NCI-H2029 (cell line): ENCODE data around the gene UNC5B.

Experiments
- DNase-seq: peaks from one replicate; lab custom pipeline; 2025; lab: John Stamatoyannopoulos, UW

Gene UNC5B

DNA sequence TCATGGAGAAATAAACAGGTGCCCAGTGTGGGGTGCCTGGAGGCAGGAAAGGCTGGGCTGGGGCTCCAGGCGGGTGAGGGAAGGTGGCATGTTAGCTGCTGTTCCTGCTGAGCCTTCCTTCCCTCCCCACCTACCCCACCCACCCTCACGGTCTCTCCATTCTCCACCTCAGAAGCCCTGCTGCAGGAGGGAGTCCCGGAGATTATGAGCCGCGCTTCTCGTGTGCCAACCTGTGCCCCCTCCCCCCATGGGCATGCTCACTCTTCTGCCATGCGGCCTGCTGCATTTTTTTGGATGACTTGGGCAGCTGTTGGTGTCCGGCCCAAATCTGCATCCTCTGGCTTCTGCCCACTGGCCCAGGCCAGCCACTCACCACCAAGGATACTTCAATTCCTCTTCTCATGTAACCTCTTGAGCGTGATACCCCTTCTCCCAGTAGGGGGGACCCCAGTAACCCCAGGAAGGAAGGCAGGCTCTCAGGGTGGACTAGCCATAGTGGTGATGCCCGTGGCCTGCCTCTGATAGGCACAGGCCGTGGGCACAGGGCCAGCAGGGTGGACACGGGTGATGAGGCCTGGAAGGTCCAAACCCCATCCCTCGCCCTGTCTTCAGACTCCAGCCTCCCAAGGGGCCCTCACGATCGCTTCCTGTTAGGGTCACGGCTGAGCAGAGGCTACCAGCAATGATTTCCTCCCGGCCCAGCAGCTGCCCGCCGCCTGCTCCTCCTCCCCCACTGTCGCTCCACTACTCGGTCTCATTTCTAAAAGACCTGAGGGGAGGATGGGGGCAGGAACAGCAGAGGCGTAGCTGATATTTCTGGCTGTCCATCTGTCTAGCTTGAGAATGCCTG, 27.8 kb downstream of the UNC5B start:
- no peak for DNase-seq

DNA sequence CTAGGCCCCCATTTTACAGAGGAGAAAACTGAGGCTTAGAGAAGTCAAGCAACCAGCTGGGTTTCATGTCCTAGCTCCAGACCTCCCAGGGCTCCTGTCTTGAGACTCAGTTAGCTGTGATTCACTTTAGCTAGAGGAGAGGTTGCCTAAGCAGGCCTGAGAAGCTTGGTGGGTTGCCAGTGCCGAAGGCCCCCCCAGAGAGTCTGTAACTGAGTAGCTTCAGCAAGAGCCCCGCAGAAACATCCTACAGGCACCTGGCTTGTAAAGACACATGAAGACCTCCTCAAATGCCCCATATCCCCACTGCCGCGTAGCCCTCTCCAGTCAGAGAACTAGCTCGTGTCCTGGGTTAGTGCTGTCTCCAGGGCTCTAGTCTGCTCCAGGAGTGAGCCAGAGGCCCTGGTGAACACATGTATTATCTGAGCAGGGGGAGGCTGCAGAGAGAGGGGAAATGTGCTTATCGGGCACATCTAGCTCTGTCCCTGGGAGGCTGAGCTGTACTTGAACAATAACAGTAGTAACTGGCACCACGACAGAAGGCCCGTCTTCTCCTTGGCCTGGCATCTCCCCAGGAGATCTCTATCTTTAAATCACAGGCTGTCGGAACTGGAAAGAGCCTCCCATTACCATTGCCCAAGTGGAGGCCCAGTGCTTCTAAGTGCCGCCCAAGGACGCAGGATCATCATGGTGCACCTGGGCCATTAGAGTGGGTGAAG, 28.9 kb downstream of the UNC5B start:
- no peak for DNase-seq

DNA sequence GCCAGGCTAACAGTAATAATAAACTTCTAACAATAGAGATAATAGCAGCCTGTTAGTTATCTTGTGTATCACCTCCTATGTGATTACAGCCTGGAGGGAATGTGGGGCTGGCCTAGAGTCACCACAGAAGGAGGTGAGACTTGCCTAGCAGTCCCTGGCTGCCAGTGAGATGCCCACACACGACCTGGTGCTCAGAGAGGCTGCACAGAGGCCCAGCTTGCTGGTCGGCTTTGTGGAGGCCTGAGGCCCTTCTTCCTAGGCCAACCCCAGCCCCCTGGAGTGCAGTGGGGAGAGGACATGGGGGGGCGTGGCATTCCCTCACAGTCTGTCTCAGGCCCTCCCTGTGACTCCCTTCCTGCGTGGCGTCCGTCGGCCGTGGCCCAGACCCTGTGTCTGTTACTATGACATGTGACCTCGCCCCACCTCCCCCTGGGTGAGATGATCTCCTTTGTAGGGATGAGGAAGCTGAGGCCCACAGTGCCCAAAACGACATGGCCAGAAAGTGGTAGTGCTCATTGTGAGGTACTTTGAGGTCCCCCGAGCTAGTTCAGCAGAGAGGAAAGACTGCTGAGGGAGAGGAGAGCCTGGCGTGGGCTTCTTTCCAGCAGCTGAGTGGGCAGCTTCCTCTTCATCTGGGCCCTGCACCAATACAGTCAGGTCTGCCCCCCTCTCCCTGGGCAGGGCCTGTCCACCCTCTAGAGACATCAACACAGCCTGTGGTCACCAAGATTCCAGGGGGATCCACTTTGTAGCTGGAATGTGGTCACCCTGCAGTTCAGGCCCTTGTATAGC, 29.7 kb downstream of the UNC5B start:
- DNase-seq, result no peak

DNA sequence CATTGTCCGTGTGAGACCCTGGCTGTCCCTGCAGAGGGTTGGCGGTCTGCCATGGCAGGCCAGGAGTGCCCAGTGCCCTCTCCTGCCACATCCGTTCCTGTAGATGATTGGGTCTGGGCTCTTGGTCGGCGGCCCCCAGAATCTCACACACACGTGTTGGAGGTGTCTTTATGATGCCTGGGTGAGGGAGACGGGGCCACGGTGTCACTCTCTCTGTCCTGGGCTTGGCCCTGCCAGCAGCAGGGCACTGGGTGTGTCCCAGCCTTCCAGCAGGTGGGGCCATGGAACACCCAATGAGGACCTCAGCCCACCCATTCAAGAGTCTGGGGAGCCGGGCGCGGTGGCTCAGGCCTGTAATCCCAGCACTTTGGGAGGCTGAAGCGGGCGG, 30.2 kb downstream of the UNC5B start:
- no peak for DNase-seq

DNA sequence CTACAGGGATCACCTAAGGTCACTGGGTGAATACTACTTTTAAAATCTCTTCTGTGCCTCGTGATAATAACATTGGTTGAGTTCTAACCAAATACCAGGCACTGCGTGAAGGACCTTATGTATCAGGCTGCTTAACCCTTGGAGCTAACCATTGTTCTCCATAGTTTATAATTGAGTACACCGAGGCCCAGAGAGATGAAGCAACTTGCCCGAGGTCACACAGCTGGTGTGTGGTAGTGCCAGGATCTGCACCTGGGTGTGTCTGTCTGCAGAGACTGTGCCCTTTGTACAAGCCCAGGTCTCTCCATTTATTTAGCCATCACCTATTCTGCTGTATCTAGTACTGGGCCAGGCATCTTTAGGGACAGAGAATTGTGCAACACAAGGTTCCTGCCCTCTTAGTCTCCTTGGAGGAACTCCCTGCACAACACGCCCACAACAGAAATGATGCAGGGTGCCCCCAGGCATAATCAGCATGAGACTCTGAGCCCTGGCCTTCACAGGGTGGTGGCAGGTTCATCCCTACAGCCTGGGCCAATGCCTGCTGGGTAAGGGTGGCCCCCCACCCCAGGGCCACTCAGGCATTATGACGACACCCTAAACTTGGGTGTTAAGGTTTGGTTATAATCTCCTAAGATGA, 31.5 kb downstream of the UNC5B start:
- no peak for DNase-seq

DNA sequence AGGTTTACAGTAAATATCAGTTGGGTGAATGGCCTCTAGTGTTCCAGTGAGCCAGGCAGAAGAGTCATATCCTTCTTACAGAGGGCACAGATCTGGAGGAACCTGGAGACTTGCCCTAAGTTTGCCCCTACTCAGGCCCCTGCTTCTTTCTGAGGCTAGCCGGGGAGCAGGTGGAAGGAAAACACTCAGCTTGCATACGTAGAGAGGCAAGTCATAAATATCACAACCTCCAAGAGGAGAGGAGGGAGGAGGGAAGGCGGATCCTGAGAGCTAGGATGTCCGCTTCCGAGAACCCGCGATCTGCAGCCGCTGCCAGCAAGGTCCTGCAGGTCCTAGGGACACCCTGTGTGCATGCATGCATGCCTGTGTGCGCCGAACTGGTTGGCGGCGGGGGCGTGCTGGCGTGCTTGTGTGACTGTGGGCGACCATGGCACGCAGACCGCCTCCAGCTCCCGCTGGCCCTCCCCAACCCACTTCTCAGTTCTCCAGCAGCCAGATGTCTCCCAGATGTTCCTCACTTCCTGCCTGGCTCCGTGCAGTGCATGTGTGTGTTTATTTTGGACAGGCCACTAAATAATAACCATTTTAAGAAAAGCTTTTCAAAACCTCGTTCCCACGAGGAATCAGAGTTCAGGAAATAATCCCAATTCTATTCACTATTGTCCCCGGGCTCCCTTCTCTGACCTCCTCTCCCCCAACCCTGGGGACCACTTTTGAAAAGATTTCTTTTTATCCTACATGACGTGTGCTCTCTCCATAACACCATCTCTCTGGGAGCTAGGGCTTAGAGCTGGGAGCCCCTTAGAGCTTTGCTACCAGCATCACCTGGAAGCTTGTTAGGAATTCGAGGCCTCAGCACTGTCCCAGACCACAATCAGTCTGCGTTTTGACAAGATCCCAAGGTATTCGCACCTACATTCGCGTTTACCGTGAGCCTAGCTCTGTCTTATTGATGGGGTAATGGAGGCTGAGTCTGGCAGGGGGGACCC, 32.4 kb downstream of the UNC5B start:
- peak; percentile 23 for DNase-seq

DNA sequence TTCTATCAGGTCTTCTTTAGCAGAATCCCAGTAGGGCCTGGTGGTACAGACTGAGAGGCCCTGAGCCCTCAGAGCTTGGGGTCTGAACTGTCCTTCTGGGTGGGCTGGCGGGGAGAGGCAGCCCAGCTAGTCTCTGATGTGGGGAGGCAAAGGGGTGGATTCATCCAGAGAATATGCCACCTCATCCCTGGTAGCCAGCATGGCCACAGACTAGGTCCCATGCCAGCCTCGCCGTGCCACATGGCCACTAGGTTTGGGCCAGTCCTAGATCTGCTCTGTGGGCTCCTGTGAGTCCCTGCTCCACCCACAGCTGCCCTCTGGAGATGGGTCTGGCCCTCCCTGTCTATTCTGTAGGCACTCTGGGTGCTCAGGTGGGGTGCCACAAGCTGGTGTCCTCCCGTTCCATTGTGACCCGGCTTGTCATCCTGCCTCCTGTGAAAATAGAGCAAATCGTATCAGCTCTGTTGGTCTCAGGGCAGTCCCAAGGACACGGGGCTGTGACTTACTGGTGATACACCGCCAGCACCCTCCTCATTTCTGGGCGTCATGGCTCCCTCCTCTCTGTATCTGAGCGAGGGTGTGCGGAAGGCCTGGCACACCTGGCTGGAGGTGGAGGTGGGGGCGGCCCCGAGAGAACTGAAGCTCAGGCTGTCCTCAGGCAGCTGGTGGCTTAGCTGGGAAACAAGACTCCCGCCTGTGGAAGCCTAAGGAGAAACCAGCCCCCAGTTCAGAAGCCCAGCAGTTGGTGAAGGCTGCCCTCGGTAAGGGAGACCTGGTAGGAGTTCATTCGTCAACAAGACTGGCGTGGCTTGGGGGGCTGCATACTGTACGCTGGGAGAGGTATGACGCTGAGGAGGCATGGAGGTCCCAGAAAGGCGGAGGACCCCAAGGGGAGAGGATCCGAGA, 33.3 kb downstream of the UNC5B start:
- no peak for DNase-seq

DNA sequence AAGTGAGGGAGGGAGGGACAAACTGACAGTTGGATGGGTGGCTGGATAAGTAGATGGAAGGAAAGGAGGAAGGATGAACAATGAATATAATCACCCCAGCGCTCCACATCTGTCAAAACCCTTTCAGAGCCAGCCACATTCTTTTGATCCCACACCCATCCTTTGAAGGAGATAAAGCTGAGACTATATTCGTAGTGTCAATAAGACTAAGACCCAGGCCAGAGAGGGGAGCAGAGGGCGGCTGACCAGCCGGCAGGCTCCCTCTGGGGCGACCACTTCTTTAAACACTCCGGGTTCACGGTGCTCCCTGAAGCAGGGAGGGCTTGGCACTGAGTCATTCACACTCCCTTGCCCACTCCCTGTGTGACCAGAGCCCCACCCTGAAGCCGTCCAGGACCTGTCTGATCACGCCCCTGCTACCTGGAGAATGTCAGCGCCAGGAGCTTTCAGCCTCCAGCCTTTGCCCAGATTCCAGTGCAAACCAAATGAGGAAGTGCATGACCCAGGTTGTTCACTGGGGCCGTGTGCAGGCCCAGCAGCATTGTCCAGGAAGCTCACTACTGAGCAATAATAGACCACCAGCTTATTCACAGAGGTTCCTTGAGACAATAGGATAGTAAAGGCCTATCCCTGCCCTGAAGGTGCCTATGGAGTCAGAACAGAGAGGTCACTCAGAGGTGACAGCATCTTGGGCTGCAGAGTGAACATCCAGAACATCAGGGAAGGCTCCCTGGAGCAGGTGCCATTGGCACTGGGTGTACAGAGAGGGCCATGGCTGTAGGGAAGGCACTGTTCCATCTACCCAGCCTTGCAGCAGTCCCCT, 34.4 kb downstream of the UNC5B start:
- DNase-seq, result no peak

DNA sequence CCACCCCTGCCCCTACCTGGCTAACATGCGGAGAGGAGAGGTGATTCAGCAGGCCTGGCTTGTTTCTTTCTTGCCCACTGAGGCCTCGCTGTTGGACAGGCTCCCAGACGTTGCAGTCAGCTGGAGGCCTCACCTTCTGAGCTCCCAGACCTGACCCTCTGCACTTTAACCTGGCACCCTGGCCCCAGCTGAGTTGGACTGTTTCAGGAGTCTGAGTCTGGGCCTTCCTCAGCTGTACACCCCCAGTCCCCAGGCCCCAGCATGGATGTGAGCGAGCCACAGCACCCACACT, 35.0 kb downstream of the UNC5B start:
- no peak for DNase-seq

DNA sequence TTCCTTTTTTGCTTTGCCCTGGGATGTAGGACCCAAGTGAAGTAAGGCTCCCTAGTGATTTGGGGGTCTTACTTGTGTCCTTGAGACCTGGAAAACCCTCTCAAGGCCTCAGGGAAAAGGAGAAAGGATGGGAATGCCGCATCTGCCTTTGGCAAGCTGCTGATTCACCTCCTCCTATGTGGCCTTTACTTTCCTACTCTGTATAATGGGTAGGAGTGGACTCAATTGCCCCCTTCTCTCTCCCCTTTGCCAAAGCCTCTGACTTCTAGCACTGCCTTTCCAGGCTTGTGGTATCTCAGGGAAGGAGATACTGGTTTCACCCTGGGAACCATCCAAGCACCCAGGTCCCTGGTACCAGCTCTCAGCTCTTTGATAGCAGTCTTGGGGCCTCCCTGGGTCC, 35.4 kb downstream of the UNC5B start:
- no peak for DNase-seq

DNA sequence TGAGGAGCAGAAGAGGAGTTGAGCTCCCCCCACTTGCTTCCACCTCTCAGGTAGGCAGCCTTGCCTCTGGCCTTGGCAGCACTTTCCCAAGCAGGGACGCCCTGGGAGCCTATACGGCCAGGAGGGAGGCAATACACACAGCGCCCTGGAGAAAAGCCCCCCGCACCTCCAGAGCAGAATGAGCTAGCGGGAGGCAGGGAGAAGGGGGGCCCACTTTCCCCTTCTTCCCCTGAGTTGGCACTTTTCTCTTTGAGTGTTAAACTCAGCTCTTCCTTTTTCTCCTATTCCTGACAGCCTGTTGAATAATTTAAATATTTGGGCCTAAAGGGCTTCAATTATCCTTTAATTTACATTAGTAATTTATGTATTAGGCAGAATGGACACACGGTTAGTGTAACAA, 35.8 kb downstream of the UNC5B start:
- no peak for DNase-seq

DNA sequence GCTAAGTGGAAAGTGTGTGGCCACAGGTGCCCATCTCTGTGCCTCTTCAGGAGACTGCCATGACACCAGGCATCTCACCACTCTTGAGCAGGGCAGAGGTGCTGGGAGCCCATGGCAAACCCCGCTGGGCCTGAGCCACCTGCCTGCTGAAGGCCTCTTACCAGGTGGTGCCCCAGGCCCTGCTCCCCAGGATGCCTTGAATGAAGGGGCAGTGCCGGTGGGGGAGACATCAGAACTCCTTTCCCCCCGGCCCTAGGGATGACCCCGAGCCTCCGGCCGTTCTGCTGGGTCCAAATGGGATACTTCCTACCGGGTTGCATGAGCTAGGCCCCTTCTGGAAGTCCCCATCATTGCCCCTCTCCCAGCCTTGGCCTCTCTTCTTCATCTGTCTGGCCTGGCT, 37.6 kb downstream of the UNC5B start:
- no peak for DNase-seq

DNA sequence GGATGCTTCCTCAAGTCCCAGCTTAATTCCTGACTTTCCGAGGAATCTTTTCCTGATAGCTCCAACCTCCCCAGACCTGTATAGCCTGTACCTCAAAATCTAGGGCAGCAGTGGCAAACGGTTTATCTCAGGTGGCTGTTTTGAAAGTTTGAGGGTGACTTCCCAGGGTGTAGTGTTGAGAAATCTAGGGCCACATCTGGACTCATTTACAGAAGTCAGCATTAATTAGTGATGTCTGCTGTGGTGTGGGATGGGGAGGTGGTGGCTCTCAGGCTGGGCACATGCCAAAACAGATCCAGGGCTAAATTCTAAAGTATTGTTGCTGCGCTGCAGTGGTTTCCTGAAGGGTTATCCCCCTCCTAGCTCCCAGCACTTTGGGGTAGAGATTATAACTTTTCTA, 38.0 kb downstream of the UNC5B start:
- no peak for DNase-seq

DNA sequence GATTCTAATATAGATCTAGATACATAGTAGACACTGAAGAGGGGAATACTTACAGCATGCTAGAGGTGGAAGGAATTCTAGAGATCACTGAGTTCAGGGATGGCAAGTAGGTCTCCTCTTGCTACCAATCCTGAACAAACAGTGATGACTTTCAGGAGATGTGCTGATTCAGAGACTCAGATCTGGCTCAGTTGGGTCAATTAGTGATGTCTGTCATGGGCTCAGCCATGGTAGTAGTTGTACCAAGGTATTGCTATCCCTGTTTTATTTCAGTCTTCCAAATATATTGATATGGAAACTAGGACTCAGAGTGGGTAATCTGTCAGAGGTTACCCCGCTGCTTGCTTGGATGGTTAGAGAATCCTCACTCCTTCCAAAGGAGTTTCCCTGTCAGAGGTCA, 38.5 kb downstream of the UNC5B start:
- no peak for DNase-seq

DNA sequence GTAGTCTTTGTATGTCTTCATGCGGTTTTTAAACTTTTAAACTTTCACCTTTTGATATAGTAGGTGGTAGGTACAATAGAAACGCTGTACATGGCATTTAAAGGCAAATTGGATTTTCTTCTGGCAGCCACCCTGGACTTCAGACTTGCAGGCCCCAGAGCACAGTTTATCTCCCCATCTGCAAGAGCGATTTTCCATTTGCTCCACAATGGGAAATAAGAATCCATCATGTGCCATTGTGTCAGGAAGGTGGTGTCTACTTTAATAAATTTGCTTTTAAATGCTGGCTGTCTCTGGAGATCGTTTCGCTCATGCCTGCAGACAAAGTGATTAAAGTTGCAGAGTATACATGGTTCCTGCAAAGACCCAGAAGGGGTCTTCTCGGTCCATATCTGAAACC, 38.9 kb downstream of the UNC5B start:
- no peak for DNase-seq

DNA sequence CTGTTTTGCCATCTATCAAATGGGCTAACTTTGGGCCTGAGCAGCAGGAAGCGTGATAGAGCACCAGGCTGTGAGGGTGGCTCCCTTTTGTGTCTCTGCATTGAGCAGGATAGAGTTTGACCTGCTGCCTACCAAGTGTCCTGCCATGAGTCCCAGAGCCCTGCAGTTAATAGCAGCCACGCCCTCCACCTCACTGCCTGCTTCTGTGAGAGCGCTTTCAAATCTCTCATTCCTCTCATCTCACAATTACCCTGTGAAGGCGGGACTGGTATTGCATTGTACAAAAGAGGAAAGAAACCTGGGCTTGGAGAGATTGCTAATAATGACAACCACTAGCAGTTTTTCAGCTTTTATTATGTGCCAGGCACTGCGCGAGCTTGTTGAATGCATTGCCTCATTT, 39.9 kb downstream of the UNC5B start:
- DNase-seq, result no peak

DNA sequence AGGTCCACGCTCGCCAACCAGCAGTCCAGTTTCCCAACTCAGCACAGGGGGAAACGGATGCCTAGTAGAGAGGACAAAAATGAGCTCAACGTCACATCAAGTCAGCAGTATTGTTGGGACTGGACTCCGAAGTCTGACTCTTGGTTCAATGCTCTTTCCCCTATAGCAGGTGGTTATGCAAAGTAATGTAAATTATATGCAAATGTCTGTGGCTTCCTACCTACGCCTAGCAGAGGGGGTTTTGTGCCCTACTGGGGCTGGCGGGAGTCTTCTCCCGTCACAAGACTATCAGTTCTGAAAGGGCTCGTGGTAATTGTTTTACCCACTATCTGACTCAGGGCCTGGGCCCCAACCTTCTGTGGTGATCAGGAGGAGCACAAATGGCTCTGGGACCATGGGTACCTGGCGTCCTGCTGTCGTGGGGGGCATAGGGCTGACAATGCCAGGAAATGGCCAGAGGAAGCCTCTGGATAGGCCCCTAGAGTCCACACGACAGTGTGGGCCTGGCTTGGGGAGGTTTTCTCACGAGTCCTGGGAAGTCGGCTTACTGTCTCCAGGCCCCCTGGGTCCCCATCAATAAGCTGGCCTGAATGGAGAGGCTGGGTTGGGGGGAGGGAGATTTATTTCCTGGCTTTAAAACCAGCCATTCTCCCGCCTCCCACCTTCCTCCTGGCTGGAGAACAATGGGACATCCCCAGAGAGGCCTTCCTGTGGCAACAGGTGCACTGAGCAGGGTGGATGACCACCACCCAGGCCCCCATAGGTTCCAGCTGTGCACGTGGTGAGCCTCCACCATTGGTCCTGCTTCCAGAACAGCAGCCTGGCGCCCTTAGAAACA, 41.8 kb downstream of the UNC5B start:
- DNase-seq, result no peak

DNA sequence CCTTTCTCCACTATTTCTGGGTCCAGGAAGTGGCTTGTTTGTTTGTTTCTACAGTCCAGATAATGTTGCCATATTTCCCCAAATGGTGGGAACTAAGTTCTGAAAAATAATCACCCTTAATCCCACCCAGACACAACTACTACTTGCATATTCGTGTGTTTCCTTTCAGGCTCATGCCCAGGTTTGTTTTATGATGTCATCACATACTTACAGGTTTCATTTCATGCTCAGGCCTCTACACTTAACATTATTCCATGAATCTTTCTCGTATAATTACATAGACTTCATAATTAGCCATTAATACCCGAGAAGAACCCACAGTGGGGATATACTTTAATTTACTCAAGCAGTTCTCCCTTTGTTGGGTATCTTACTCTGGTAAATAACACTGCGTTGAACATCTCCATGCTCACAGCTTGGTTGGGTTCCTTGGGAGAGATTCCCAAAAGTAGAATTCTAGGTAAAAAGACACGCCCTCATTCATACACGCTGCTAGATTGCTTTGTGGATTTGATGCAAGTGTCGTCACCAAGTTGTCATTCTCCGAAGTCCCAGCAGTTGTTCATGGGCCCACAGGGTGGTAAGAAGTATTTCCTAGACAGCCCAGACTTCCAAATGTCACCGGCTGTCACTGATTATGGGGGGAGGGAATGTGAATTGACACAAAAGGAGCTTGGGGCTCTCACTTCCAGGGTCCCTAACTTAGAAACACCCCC, 42.6 kb downstream of the UNC5B start:
- DNase-seq, result no peak
